ENCODE data around the gene ADGRF4.

GRCh38 chr6:47650553-47651432 is 47.6 kb upstream of the ADGRF4 start:
- TF ChIP-seq CTCF (IDR thresholded peaks at IDR 0.05) (no peak), POLR2AphosphoS5 (IDR thresholded peaks at IDR 0.05; ENCODE audit: low read depth, low read length) (no peak), SIN3A (IDR thresholded peaks at IDR 0.05; ENCODE audit: borderline replicate concordance, insufficient read depth, low read depth, low read length) (no peak)
